T-cell (primary cell): Measurements from ENCODE around the gene MARCHF9. TPM values are rescaled to one million over a fixed set of nuclear protein-coding genes. Genes with fewer than 3 reads are reported as not detected.
A peak's percentile ranks its signal among the peaks of the same experiment; 100 is the strongest.

Experiments used
- ATAC-seq, 4 experiments: fragments of 200-7000 bp in 3 of 4; fragments of 150-1000 bp in 1 of 4; cut with Tn5 transposase; replicated peaks in 1 of 4; 1 replicate in 3 of 4; 2 replicates in 1 of 4; pipeline ENCODE4 v1.10.0; 2021; ENCODE audit warnings: moderate library complexity in 3 of 4, mild to moderate bottlenecking in 2 of 4, moderate number of reproducible peaks in 1 of 4
- CTCF ChIA-PET, 2 donors: fragments of 300-600 bp; sonication (Branson Sonifier 250); formaldehyde crosslinking; loops; one replicate each; lab custom pipeline; 2022; ENCODE audit warnings: antibody characterized with exemption in 2 of 2; lab: Charles Lee
- POLR2A ChIA-PET, 2 donors: fragments of 300-600 bp; sonication (Branson Sonifier 250); formaldehyde crosslinking; loops; one replicate each; lab custom pipeline; 2022; ENCODE audit warnings: antibody characterized with exemption in 2 of 2; lab: Charles Lee
- DNase-seq, 35 experiments: peaks; one replicate each; pipeline versions ENCODE4 v3.0.0 to v3.0.0-alpha.2; 2013 to 2023
- H3K27ac ChIP-seq: one replicate; pipeline ENCODE4 v1.5.1; 2013; ENCODE audit warnings: low read length
- H3K27me3 ChIP-seq, 2 experiments: replicated peaks in 1 of 2; 1 replicate in 1 of 2; 2 replicates in 1 of 2; pipeline versions ENCODE4 v1.6.1 to v1.7.0; 2013; ENCODE audit warnings: low read length in 1 of 2, mixed read lengths in 1 of 2; ENCODE audit not compliant: control insufficient read depth in 2 of 2, insufficient read depth in 2 of 2; ENCODE audit errors: extremely low read depth in 1 of 2
- H3K36me3 ChIP-seq, 2 donors: 1 replicate in 1 of 2; 2 replicates in 1 of 2; pipeline versions ENCODE4 v1.6.1 to v1.7.0; 2013; ENCODE audit warnings: low read length in 1 of 2; ENCODE audit not compliant: control insufficient read depth in 2 of 2, insufficient read depth in 1 of 2; ENCODE audit errors: extremely low read depth in 1 of 2
- H3K4me1 ChIP-seq, 2 experiments: 1 replicate in 1 of 2; 2 replicates in 1 of 2; pipeline versions ENCODE4 v1.6.1 to v1.7.0; 2013; ENCODE audit warnings: low read length in 2 of 2, mixed read lengths in 1 of 2; ENCODE audit not compliant: insufficient read depth in 2 of 2, control insufficient read depth in 1 of 2; ENCODE audit errors: extremely low read depth in 1 of 2
- H3K4me3 ChIP-seq, 2 donors: 1 replicate in 1 of 2; 2 replicates in 1 of 2; pipeline versions ENCODE4 v1.5.1 to v1.7.0; 2013; ENCODE audit warnings: mild to moderate bottlenecking in 2 of 2, low read length in 1 of 2, moderate library complexity in 1 of 2; ENCODE audit not compliant: control insufficient read depth in 1 of 2; ENCODE audit errors: extremely low read depth in 1 of 2
- H3K9me3 ChIP-seq: 2 replicates; pipeline ENCODE4 v1.7.0; 2013
- H3K27ac Mint-ChIP-seq, 2 donors: one replicate each; pipeline ENCODE4 v1.8.0; 2020 to 2021; ENCODE audit warnings: mild to moderate bottlenecking in 2 of 2, mixed read lengths in 2 of 2
- H3K27me3 Mint-ChIP-seq, 2 donors: one replicate each; pipeline ENCODE4 v1.8.0; 2021 to 2022; ENCODE audit warnings: mixed read lengths in 2 of 2
- H3K36me3 Mint-ChIP-seq: one replicate; pipeline ENCODE4 v1.8.0; 2021; ENCODE audit warnings: mixed read lengths
- H3K4me1 Mint-ChIP-seq, 3 donors: one replicate each; pipeline ENCODE4 v1.8.0; 2020 to 2022; ENCODE audit warnings: mixed read lengths in 3 of 3, mild to moderate bottlenecking in 1 of 3
- H3K4me3 Mint-ChIP-seq, 3 donors: one replicate each; pipeline ENCODE4 v1.8.0; 2020 to 2022; ENCODE audit warnings: mild to moderate bottlenecking in 3 of 3, mixed read lengths in 3 of 3, moderate library complexity in 3 of 3
- H3K9me3 Mint-ChIP-seq, 3 donors: one replicate each; pipeline ENCODE4 v1.8.0; 2020 to 2022; ENCODE audit warnings: mixed read lengths in 3 of 3
- WGBS: methylation state at CpG from one replicate; pipeline ENCODE4 v1.1.5; 2013; ENCODE audit warnings: missing lambda C conversion rate; ENCODE audit not compliant: insufficient coverage; 5-methylcytosine and 5-hydroxymethylcytosine counted together
- total RNA-seq, 35 experiments: library from RNA in 6 of 35; stranded (reverse) in 6 of 35; fragments of 120-200 nt in 1 of 35; gene quantifications; one replicate each; pipeline versions ENCODE4 v1.2.1 to v1.2.4 and lab custom pipeline; 2013 to 2026

Gene MARCHF9, protein sequence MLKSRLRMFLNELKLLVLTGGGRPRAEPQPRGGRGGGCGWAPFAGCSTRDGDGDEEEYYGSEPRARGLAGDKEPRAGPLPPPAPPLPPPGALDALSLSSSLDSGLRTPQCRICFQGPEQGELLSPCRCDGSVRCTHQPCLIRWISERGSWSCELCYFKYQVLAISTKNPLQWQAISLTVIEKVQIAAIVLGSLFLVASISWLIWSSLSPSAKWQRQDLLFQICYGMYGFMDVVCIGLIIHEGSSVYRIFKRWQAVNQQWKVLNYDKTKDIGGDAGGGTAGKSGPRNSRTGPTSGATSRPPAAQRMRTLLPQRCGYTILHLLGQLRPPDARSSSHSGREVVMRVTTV
- total RNA-seq = 10 to 100 TPM; 45.4 to 72.9 (median 71.7) TPM
- 33.1 TPM for total RNA-seq (2013)
- 8.4 to 68.2 (median 41.1) reads per million in 29 experiments for total RNA-seq (lab: John Stamatoyannopoulos, UW)

DNA sequence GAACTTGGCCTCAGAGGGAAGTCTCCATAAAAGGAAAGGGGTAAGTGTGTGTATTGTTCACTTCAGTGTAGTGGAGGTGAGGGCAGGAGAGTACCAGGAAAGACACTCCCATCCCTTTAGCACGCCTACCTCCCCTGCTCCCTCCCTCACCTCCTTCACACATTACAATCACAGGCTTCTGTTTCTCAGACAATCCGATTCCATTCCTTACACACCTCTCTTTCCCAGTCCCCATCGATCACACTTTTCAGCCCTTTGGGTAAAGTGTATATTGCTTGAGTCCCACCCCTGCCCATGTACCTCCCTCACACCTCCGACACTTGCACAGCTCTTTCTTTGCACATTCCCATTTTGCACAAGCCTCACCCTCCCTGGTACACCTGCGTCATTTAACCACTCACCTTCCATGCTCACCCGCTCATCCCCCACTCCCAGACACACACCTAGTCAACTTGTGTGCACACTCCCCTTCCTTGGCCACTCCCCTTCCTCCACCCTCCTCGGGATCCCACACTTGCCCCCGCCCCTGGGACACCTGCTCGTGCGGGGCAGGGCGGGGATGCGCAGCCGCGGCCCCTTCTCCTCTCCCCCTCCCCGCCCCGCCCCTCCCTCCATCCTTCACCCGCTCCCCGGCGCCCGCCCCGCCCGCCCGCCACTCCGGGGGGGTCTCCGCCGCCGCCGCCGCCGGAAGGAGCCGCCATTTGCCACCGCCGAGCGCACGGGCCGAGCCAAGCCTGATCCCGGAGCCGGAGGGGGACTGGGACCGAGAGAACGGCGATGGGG is at the start of gene MARCHF9:
Gene MARCHF9 (plus strand): TSS at position 693 of the 783 bp plus-strand sequence. CDS start 426 bp downstream, outside the sequence.
- ChIA-PET POLR2A (interaction anchor here (0.6 to 1.0 kb wide), 2 partner anchors 10 to 27 kb away, joined by 3 read pairs; partner anchors contain the start of gene TSPAN31 (in 1 of the 2)), CTCF (interaction anchor here in 1 of 2 donors (0.6 to 2.5 kb wide), 5 partner anchors 10 to 144 kb away, joined by 3 to 11 read pairs (median 9); partner anchors contain the start of genes EEF1AKMT3, METTL1 and TSPAN31)
- no peaks in the 10 kb centered on the region for H3K9me3 Mint-ChIP-seq
- H3K4me3 Mint-ChIP-seq = peak within 1 kb of the TSS; percentile 81 to 91 (median 90)
- no peaks in the 10 kb centered on the region for H3K27me3 Mint-ChIP-seq
- Histone ChIP-seq H3K9me3 (no peaks in the 10 kb centered on the region), H3K4me3 (peak within 1 kb of the TSS; percentile 55 to 70), H3K36me3 (peaks cover 7 to 26% of the 10 kb centered on the region in 2 donors), H3K4me1 (peaks cover 34 to 65% of the 10 kb centered on the region in 2 experiments), H3K27ac (peak within 1 kb of the TSS; percentile 80), H3K27me3 (no peaks in the 10 kb centered on the region)
- 1% methylated on average over 24 of the region's 41 CpGs for WGBS
- peaks cover 21% of the 10 kb centered on the region for H3K36me3 Mint-ChIP-seq
- ATAC-seq (peak; percentile 46 to 57 (median 50)), DNase-seq (peak; percentile 65 to 90 (median 78))
- H3K4me1 Mint-ChIP-seq = peaks cover 65 to 71% (median 69%) of the 10 kb centered on the region in 3 donors
- peak within 1 kb of the TSS; percentile 93 to 99 for H3K27ac Mint-ChIP-seq

DNA sequence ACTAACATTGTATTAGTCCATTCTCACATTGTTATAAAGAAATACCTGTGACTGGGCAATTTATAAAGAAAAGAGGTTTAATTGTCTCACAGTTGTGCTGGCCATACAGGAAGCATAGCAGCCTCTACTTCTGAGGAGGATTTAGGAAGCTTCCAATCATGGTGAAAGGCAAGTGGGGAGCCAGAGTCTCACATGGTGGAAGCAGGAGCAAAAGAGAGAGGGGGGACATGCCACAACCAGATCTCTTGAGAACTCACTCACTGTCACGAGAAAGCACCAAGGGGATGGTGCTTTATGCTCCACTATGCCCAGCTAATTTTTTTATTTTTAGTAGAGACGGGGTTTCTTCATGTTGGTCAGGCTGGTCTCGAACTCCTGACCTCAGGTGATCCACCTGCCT is 47.7 kb upstream of the MARCHF9 start:
- Mint-ChIP-seq H3K27ac (peak overlapping the region in 1 of 2 donors; percentile 7), H3K9me3 (peaks cover 0 to 4% (median 4%) of the 10 kb centered on the region in 3 donors), H3K36me3 (peaks cover 61% of the 10 kb centered on the region), H3K4me1 (peaks cover 0 to 7% (median under 1%) of the 10 kb centered on the region in 3 donors), H3K27me3 (no peaks in the 10 kb centered on the region), H3K4me3 (no peak overlapping the region)
- H3K9me3 ChIP-seq = peaks cover 7% of the 10 kb centered on the region
- ChIA-PET POLR2A (no interaction called here), CTCF (interaction anchor here in 1 of 2 donors (0.8 kb wide), 1 partner anchor 69 kb away, joined by 4 read pairs; no protein-coding TSS in a partner anchor)
- no peak overlapping the region for H3K27ac ChIP-seq
- DNase-seq (no peak), ATAC-seq (no peak)
- H3K27me3 ChIP-seq = no peaks in the 10 kb centered on the region
- no peak overlapping the region for H3K4me3 ChIP-seq
- WGBS = no CpG with 5 or more reads among the region's 3 CpGs
- H3K36me3 ChIP-seq = peaks cover 4 to 39% of the 10 kb centered on the region in 2 donors
- H3K4me1 ChIP-seq = no peaks in the 10 kb centered on the region

DNA sequence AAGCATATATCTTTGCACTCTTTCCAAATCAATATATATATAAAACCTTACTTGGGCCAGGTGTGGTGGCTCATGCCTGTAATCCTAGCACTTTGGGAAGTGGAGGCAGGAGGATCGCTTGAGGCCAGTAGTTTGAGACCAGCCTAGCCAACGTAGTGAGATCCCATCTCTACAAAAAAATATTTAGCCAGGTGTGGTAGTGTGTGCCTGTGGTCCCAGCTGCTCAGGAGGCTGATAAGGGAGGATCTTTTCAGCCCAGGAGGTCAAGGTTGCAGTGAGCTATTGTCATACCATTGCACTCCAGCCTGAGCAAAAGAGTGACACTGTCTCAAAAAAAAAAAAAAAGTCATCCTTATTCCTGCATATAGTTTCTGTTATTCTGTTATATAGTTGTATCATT is 46.6 kb upstream of the MARCHF9 start:
- Histone ChIP-seq H3K9me3 (peaks cover 5% of the 10 kb centered on the region), H3K27me3 (no peaks in the 10 kb centered on the region), H3K4me3 (no peak overlapping the region), H3K4me1 (no peaks in the 10 kb centered on the region), H3K36me3 (peaks cover 0 to 38% of the 10 kb centered on the region in 2 donors), H3K27ac (no peak overlapping the region)
- WGBS = no CpG with 5 or more reads among the region's 2 CpGs
- CTCF ChIA-PET = interaction anchor here in 1 of 2 donors (0.6 kb wide), 1 partner anchor 16 kb away, joined by 3 read pairs; no protein-coding TSS in a partner anchor
- Mint-ChIP-seq H3K9me3 (peaks cover 0 to 4% (median 4%) of the 10 kb centered on the region in 3 donors), H3K27me3 (no peaks in the 10 kb centered on the region), H3K4me3 (no peak overlapping the region), H3K36me3 (peaks cover 54% of the 10 kb centered on the region), H3K4me1 (peaks cover 0 to 4% (median 0%) of the 10 kb centered on the region in 3 donors), H3K27ac (no peak overlapping the region)
- ATAC-seq (no peak), DNase-seq (no peak)
- POLR2A ChIA-PET = no interaction called here

DNA sequence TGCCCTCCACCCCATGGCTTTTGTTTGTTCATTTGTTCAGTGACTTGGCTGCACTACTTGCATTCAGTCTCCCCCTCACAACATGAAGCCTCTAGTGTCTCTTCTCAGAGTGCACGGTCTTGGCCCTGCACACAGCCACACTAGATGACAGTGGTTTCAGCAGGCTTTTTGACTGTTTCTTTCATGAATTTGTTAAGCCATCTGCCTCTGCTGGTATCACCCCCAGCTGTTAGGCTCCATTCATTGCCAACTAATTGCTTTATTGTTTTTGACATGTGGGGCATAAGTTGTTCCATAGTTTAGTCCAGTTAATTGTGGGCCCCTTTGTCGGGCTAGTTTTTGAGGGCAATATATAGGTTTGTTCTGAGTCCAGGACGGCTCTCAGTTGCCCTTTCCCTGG is 42.2 kb upstream of the MARCHF9 start:
- Mint-ChIP-seq H3K9me3 (no peaks in the 10 kb centered on the region), H3K4me3 (no peak overlapping the region), H3K27ac (no peak overlapping the region), H3K4me1 (peaks cover 0 to 4% (median 2%) of the 10 kb centered on the region in 3 donors), H3K27me3 (no peaks in the 10 kb centered on the region), H3K36me3 (peaks cover 33% of the 10 kb centered on the region)
- H3K36me3 ChIP-seq = peaks cover 4 to 47% of the 10 kb centered on the region in 2 donors
- no peak overlapping the region for H3K27ac ChIP-seq
- no peaks in the 10 kb centered on the region for H3K27me3 ChIP-seq
- CTCF ChIA-PET = no interaction called here
- WGBS = 100% methylated on average over 2 of the region's 3 CpGs
- no peak overlapping the region for H3K4me3 ChIP-seq
- no peaks in the 10 kb centered on the region for H3K4me1 ChIP-seq
- POLR2A ChIA-PET = no interaction called here
- DNase-seq = peak in 1 of 35 experiments; percentile 3
- no peaks in the 10 kb centered on the region for H3K9me3 ChIP-seq
- ATAC-seq = no peak

DNA sequence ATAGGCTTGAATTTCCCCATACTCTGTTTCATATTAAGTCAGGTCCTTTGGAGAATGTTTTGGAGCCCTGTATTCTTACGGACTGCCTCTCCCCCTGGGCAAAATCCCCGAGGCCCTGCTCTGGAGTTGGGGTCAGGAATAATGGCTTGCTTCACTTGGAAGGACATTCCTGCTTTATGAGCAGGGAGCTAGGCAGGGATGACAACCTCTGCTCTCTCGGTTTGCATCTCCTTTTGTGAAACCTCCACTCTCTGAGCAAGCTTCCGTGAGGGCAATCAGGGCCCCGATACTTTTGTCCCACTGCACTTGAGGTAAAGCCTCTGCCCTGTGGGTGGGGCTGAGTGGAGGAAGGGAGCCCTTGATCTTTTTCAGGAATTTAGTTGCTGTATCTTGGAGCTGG is 41.7 kb upstream of the MARCHF9 start:
- H3K4me1 Mint-ChIP-seq = peaks cover 0 to 4% (median 2%) of the 10 kb centered on the region in 3 donors

More for the DNA sequence above, 41.7 kb upstream of the MARCHF9 start:
- POLR2A ChIA-PET = no interaction called here
- CTCF ChIA-PET = interaction anchor here in 1 of 2 donors (0.7 kb wide), 1 partner anchor 1947 kb away, joined by 5 read pairs; no protein-coding TSS in a partner anchor
- H3K4me3 ChIP-seq = no peak overlapping the region
- H3K36me3 ChIP-seq = peaks cover 8 to 52% of the 10 kb centered on the region in 2 donors
- H3K27me3 ChIP-seq = no peaks in the 10 kb centered on the region
- Mint-ChIP-seq H3K27me3 (no peaks in the 10 kb centered on the region), H3K9me3 (no peaks in the 10 kb centered on the region), H3K36me3 (peaks cover 37% of the 10 kb centered on the region), H3K4me3 (no peak overlapping the region), H3K27ac (no peak overlapping the region)
- no peak for ATAC-seq
- no peaks in the 10 kb centered on the region for H3K4me1 ChIP-seq
- H3K27ac ChIP-seq = no peak overlapping the region
- WGBS = no CpG with 5 or more reads among the region's 5 CpGs
- DNase-seq = no peak
- H3K9me3 ChIP-seq = no peaks in the 10 kb centered on the region
